Smooth muscle cell (in vitro differentiated cells): ENCODE results near the gene MSRB3. TPM values are rescaled to one million over a fixed set of nuclear protein-coding genes. Genes with fewer than 3 reads are reported as not detected.

ENCODE experiments used
- DNase-seq: peaks from one replicate; lab custom pipeline; 2025; ENCODE audit not compliant: unreplicated experiment; lab: John Stamatoyannopoulos, UW
- H2AFZ ChIP-seq: fragments of 200-600 bp; sonication (generic); 2 replicates; pipeline ENCODE4 v1.6.0; 2016; ENCODE audit warnings: antibody characterized with exemption, low read depth, mild to moderate bottlenecking
- H3F3A ChIP-seq: fragments of 200-600 bp; sonication (generic); 2 replicates; pipeline ENCODE4 v1.6.0; 2017; ENCODE audit warnings: antibody characterized with exemption, low read depth
- H3K27ac ChIP-seq: fragments of 200-600 bp; sonication (generic); 2 replicates; pipeline ENCODE4 v1.5.1; 2016; ENCODE audit warnings: low read depth, mild to moderate bottlenecking
- H3K27me3 ChIP-seq: fragments of 200-600 bp; sonication (generic); 2 replicates; pipeline ENCODE4 v1.6.1; 2016; ENCODE audit warnings: low read depth, mild to moderate bottlenecking
- H3K36me3 ChIP-seq: fragments of 200-600 bp; sonication (generic); 2 replicates; pipeline ENCODE4 v1.5.1; 2016; ENCODE audit warnings: low read depth
- H3K4me1 ChIP-seq: fragments of 200-600 bp; sonication (generic); 2 replicates; pipeline ENCODE4 v1.5.1; 2016; ENCODE audit warnings: low read depth
- H3K4me2 ChIP-seq: fragments of 200-600 bp; sonication (generic); 2 replicates; pipeline ENCODE4 v1.6.0; 2016; ENCODE audit warnings: mild to moderate bottlenecking
- H3K4me3 ChIP-seq: fragments of 200-600 bp; sonication (generic); 2 replicates; pipeline ENCODE4 v1.5.1; 2016; ENCODE audit warnings: mild to moderate bottlenecking
- H3K79me2 ChIP-seq: fragments of 200-600 bp; sonication (generic); 2 replicates; pipeline ENCODE4 v1.6.0; 2016; ENCODE audit warnings: low read depth, mild to moderate bottlenecking
- H3K9ac ChIP-seq: fragments of 200-600 bp; sonication (generic); 2 replicates; pipeline ENCODE4 v1.6.0; 2016; ENCODE audit warnings: low read depth
- H3K9me3 ChIP-seq: fragments of 200-600 bp; sonication (generic); replicated peaks from 2 replicates; pipeline ENCODE4 v1.5.1; 2016; ENCODE audit warnings: low read depth
- H4K20me1 ChIP-seq: fragments of 200-600 bp; sonication (generic); 2 replicates; pipeline ENCODE4 v1.6.0; 2016; ENCODE audit warnings: low read depth
- CTCF ChIP-seq: fragments of 200-600 bp; sonication (generic); IDR thresholded peaks from 2 replicates; pipeline ENCODE4 v1.5.1; 2017; ENCODE audit warnings: borderline replicate concordance, mild to moderate bottlenecking, antibody characterized with exemption; ENCODE audit not compliant: insufficient read depth, poor library complexity, severe bottlenecking
- WGBS: methylation state at CpG from one replicate; pipeline ENCODE4 v1.1.7; 2016; ENCODE audit warnings: low lambda C conversion rate; 5-methylcytosine and 5-hydroxymethylcytosine counted together
- polyA plus RNA-seq: library from polyadenylated mRNA; unstranded; fragments of >200 nt; fragmentation: Nextera tagmentation; extraction: Ambion mirVana; gene quantifications from 2 replicates; pipeline ENCODE4 v1.2.1, GENCODE V29; 2016
- total RNA-seq: library from RNA; depleted of rRNA; stranded (reverse); fragments of >200 nt; gene quantifications from 2 replicates; pipeline ENCODE4 v1.2.3, GENCODE V29; 2014

MSRB3 gene
- total and polyA plus RNA-seq, 2 experiments from 2014 or later, result 63.1 to 107 TPM

- Histone ChIP-seq H3K9ac (no peak overlapping the region), H2AFZ (no peak overlapping the region), H3K36me3 (peaks cover 4% of the 10 kb centered on the region), H3K27ac (no peak overlapping the region), H3K79me2 (no peaks in the 10 kb centered on the region), H3K4me1 (no peaks in the 10 kb centered on the region), H3F3A (no peaks in the 10 kb centered on the region), H4K20me1 (no peaks in the 10 kb centered on the region), H3K4me2 (no peak overlapping the region), H3K9me3 (no peaks in the 10 kb centered on the region), H3K4me3 (no peak overlapping the region), H3K27me3 (no peaks in the 10 kb centered on the region)
- 54% methylated on average over 4 of the region's 4 CpGs for WGBS
- no peak for TF ChIP-seq CTCF
- DNase-seq, result no peak
Measured at GRCh38 chr12:65368055-65368454, 89.6 kb downstream of the MSRB3 start.

- H3K9ac ChIP-seq, result no peak overlapping the region
- no peaks in the 10 kb centered on the region for H3K4me1 ChIP-seq
- no peaks in the 10 kb centered on the region for H3F3A ChIP-seq
- no peak overlapping the region for H3K4me3 ChIP-seq
- H3K79me2 ChIP-seq, result no peaks in the 10 kb centered on the region
- no peak overlapping the region for H2AFZ ChIP-seq
- H3K4me2 ChIP-seq, result no peak overlapping the region
- H3K27ac ChIP-seq, result no peak overlapping the region
- peaks cover 7% of the 10 kb centered on the region for H3K36me3 ChIP-seq
- H4K20me1 ChIP-seq, result no peaks in the 10 kb centered on the region
- DNase-seq, result no peak
- no peaks in the 10 kb centered on the region for H3K27me3 ChIP-seq
- no peak for TF ChIP-seq CTCF
- no peaks in the 10 kb centered on the region for H3K9me3 ChIP-seq
Measured at GRCh38 chr12:65372574-65372973, 94.1 kb downstream of the MSRB3 start.

GRCh38 chr12:65384240-65384639 is 105.8 kb downstream of the MSRB3 start:
- no peaks in the 10 kb centered on the region for H4K20me1 ChIP-seq
- H3F3A ChIP-seq, result no peaks in the 10 kb centered on the region
- peaks cover 4% of the 10 kb centered on the region for H3K36me3 ChIP-seq
- no peak for TF ChIP-seq CTCF
- peaks cover 5% of the 10 kb centered on the region for H3K79me2 ChIP-seq
- H3K9ac ChIP-seq, result no peak overlapping the region
- no peaks in the 10 kb centered on the region for H3K27me3 ChIP-seq
- 78% methylated on average over 2 of the region's 2 CpGs for WGBS
- no peak for DNase-seq
- no peaks in the 10 kb centered on the region for H3K9me3 ChIP-seq
- H3K27ac ChIP-seq, result no peak overlapping the region
- H2AFZ ChIP-seq, result no peak overlapping the region
- H3K4me1 ChIP-seq, result no peaks in the 10 kb centered on the region
- no peak overlapping the region for H3K4me3 ChIP-seq
- H3K4me2 ChIP-seq, result no peak overlapping the region

GRCh38 chr12:65387396-65387795 is 108.9 kb downstream of the MSRB3 start:
- DNase-seq, result no peak
- no peak overlapping the region for H3K27ac ChIP-seq
- H3K4me1 ChIP-seq, result no peaks in the 10 kb centered on the region
- H3K36me3 ChIP-seq, result peaks cover 7% of the 10 kb centered on the region
- H2AFZ ChIP-seq, result no peak overlapping the region
- no peak overlapping the region for H3K4me3 ChIP-seq
- H4K20me1 ChIP-seq, result no peaks in the 10 kb centered on the region
- H3K27me3 ChIP-seq, result no peaks in the 10 kb centered on the region
- H3K4me2 ChIP-seq, result no peak overlapping the region
- no peaks in the 10 kb centered on the region for H3K9me3 ChIP-seq
- peaks cover 5% of the 10 kb centered on the region for H3K79me2 ChIP-seq
- peaks cover 5% of the 10 kb centered on the region for H3F3A ChIP-seq
- TF ChIP-seq CTCF, result no peak
- H3K9ac ChIP-seq, result no peak overlapping the region
